NAMALWA (cell line): ENCODE measurements around the gene FRS3.

Source experiments
- DNase-seq: peaks from one replicate; pipeline ENCODE4 v3.0.0-alpha.2; 2015; ENCODE audit warnings: low spot score

The FRS3 gene

DNA sequence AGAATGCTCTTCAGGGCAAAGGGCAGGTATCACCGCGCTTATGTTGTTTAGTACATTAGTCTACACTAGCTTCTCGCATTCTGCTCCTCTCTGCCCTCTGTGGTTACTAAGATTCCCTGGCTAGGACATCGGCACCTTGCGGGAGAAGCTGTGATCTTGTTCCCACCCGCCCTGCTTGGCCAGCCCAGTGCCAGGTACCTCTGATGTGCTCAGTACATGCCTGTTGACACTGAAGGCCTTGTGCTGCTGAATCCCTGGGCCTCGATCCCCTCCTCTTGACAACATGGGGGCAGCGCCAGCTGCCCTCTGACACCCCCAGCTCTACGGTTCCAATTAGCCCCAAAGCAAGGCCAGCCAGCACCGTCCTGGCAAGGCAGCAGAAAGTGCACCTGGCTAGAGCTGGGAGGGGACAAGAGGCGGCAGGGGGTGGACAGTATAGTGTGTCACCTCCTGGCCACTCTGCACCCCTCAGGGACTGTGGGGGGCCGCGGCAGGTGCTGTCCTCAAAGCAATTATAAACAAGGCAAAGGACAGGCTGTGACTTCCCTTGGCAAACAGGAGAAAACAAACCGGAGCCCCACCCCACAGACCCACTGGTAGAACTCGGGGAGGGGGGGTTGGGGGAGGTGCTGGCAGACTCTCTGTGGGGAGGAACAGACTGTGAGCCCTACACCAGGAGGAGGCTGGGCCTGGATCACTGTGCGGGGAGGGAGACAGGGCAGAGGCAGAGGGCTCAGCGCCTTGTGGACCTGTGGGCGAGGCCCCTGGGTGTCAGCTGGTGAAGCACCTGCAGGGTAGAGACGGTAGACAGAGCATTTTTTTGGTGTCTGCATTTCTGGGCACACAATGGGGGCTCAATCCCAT, 51.4 kb downstream of the FRS3 start:
- DNase-seq, result peak; percentile 48

DNA sequence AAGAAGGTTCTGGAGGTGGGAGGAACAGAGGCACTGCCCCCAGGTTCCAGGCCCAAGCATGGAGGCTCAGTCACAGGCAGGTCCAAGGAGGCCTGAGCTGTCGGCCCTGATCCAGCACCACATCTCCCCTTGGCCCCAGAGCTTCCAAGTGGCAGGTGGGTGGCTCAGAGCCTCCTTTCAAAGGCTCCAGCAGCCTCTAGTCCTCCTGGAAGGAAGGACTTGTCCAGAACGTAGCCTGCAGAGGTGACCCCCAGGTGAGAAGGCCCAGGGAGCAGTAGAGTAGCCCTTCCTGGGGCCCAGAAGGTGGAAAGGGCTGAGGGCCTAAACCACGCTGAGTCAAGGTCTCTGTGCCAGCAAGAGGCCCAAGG, 52.0 kb downstream of the FRS3 start:
- DNase-seq, result no peak

DNA sequence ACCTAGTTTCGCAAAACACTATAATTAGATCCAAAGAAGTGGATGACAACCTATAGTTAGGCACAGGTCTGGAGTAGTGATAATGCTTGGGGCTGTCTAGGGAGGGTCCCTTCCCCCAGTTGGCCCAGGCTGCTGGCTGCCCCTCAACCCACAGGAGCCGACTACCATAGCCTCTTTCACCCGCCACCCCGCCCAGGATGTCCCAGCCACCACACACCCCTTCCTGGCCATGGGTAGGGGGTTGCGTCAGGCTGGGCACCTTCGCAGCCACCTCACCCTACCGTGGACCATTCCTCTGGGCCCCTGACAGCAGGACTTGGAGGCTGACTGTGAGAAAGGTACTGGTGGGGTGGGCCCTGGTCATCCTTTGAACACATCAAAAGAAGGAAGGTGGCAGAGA, 52.8 kb downstream of the FRS3 start:
- no peak for DNase-seq

DNA sequence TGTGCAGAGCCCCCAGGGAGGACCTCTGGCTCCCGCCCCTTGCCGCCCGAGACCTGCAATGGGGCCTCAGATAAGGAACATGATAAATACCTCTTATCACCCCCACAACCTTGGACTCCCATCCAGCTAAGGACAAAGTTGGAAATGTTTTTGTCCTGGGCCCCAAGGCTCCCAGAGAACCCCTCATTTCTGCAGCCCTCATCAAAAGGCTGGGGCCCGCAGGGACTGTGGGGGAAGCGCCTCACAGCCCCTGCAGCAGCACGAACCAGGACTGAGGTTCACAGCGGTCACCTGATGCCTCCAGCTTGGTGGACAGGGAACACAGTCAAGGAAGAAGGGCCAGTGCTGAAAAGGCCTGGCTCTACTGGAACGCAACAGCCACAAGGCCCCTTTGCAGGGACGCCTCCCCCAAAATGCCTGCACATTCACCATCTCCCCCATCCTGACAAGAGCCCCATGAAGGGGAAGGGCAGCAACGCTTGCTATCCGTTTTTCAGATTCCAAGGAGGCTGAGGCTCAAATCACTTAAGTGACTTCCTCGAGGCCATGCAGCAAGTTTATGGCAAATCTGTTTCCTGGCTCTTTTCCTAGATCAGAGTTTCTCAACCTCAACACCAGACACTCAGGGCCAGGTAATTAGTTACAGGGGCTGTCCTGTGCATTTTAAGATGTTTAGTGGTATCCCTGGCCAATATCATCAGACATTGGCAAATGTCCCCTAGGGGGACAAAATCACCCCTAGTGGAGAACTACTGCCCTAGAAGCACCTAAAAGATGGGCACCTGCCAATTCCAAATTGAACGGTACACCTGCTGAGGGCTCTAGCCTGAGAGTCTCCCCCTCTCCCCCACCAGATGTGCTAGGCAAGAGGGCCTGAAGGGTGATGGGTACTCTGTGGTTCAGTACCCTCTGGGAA, 54.9 kb downstream of the FRS3 start:
- DNase-seq, result peak; percentile 37

DNA sequence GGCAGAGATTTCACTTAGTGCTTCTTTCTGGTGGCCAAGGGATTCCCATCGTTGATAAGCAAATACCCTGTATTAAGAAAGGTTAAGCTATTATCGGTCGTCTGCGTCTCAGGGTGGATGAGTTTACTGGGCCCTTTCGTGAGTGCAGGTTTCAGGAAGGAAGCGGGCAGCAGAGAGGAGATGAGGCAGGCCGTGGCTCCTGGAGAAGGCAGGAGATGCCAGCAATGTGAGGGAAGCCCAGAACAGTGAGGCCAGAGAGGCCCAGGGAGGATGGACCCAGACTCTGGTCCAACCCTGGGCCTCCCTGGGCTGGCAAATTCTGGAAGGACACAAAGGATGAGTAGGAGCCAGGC, 55.5 kb downstream of the FRS3 start:
- DNase-seq, result peak; percentile 50

DNA sequence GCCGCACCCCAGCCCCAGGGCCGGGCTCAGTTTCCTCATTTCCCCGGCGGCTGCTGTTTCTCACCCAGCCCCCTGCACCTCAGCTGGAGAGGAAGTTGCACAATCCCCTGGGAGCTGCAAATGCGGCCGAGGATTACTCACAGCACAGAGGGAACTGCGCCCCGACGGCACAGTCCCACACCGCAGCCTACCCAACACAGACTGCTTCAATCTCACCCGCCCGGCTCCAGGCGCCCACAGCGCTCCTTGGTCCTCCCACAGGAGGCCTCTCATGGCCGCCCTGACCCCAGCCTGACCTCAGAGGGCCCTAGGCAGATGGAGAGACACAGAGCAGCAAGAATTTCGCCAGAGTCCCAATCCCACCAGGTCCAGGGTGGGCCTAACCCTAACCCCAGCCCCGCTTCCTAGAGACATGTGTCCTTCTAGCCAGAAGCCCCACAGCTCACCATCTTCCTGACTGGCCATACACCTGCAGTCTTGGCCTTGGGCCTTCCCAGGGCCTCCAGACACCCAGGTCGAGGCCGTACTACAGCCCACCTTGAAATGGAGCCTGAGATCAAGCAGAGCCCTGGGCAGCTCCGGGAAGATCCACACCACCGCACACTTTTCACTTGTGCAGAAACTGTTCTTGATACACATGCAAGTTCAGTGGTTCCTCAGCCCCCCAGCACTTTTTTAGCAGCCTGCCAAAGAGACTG, 56.0 kb downstream of the FRS3 start:
- peak; percentile 91 for DNase-seq

DNA sequence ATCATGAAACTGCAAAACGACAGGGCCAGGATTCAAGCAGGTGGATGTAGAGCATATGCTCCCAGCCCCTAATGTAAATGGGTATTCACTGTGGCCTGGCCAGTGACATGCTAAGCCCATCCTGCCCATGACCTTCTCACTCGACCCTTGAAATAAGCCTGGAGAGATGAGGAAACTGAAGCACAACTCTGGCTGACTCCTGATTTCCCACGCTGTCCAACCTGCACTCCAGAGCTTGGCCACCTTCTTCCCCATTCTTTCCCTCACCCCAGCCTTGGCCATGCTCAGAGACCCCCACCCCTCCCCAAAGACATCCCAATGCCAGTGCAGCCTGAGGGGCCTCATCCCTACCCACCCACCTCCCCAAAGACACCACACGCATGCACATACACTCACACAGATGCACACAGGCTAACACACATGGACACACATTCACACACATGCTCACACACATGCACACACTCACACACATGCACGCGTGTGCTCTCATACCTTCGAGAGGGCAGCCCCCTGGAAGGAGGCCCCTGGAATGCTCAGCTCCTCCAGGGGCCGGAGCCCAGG, 56.7 kb downstream of the FRS3 start:
- DNase-seq, result peak; percentile 26

DNA sequence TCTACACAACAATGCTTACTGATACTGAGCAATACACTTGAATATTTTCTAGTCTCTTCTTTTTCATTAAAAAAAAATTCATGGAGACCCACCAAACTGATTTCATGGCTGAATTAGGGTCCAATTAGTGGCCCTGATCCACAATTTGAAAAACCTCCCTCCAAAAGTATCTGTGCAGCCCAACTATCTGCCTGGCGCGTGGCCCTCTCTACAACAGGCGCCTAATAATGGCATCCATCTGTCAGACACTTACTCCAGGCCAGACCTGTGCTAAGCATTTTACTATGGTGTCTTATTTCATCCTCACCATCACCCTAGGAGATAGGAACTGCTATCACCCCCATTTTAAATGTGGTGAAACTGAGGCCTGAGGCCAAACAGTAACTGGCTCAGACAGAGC, 58.3 kb downstream of the FRS3 start:
- DNase-seq, result no peak

DNA sequence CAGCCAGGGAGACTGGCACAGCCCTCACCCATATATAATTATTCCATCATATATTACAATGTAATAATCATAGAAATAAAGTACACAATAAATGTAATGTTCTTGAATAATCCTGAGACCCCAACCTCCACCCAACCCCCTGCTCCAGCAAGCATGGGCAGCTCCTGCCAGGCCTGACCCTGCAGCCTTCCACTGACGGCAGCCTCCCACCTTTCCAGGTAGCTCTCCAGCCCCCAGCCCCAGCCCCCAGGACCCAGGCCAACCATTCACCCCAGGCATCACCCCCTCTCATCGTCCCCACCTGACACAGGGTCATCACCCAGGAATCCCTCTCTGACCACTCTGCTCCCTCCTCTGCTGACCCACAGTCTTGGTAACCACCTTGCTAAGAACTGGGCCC, 58.9 kb downstream of the FRS3 start:
- DNase-seq, result no peak

DNA sequence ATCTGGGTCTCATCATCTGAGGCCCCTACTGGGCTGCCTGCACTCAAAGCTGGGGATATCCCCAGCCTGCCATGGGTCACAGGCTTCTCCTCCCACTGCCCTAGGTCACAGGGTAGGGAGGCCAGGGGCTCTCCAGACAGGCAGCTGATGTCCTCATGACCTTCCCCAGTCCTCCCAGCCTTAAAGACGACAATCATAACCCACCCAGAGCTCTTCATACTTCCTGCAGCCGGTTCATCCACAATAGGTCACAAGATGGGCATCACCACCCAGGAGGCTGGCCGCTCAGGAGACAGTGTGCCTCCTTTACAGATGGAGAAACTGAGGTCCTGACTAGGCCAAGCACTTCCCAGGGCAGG, 59.5 kb downstream of the FRS3 start:
- DNase-seq, result no peak
